ENCODE measurements around the gene NBPF1.
A peak's percentile ranks its signal among the peaks of the same experiment; 100 is the strongest.
"Not testable (repeated sequence)": the region's sequence is repeated elsewhere in the genome, so short reads cannot be mapped to it uniquely, and the experiment has no call there.

DNA sequence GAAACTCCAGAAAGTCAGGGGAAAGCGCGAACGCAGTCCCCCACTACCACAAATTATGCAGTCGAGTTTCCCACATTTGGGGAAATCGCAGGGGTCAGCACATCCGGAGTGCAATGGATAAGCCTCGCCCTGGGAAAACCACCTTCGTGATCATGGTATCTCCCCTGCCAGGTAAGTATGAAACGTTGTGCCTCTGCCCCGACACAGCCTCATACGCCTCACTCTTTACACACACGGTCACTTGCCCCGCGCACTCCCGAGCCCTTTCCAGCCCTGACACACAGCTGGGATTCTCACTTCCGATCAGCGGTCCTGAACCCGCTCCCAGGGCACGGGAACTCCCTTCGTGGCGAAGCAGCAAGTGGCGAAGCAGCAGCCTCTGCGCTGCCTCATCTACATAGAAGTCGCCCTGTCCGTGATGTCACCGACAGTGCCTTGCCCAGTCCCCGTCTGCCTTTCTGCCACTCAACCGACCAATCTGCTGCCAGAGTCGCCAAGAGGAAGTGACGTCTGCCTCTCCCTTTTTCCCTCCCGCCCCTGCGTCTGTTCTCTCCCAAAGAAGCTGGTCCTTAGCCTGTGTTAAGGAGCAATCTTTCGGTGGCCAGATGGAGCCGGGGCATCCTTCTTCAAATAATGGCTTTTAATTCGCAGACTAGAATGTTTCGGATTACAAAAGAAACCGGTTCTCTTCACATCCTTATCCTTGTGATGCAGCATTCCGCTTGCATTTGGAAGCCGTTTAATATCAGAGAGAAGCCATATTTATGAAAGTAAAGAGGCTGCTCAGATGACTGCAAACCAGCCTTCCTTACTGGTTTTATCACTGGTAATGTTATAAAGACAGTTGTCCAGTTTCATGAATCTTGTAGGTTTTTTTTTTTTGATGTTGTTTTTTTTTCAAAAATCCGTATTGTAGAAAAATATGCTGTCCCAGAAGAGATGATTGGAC lies 99.0 kb downstream of the NBPF1 start, which contains the start of gene RNU1-1:
- TF ChIP-seq CTCF (IDR thresholded peaks at IDR 0.05): not testable (repeated sequence)
- peak in 1 of 4 donors; percentile 89 for TF ChIP-seq POLR2A (IDR thresholded peaks at IDR 0.05)

All from esophagus squamous epithelium (tissue), 4 donors.